ENCODE measurements around the gene MTG1.

Gene MTG1

GRCh38 chr10:133394064-133394663 is at the start of gene MTG1:
MTG1 (plus strand) TSS chr10:133394157; CDS start chr10:133394221, 64 bp downstream.
- TF ChIP-seq CSRNP3 (CRISPR knock-in tag; IDR thresholded peaks at IDR 0.05) (no peak), TOX (CRISPR knock-in tag; IDR thresholded peaks at IDR 0.05; ENCODE audit: borderline replicate concordance) (no peak), ESRRG (CRISPR knock-in tag; IDR thresholded peaks at IDR 0.05) (peak; percentile 66; the same call in 1 of the 2 replicates), TSHZ2 (CRISPR knock-in tag; IDR thresholded peaks at IDR 0.05) (0 out of 2 replicates have a peak, but pooled peaks have one; percentile 43), RARB (CRISPR knock-in tag; IDR thresholded peaks at IDR 0.05) (no peak), POU6F1 (CRISPR knock-in tag; IDR thresholded peaks at IDR 0.05; ENCODE audit: borderline replicate concordance, low read depth) (no peak), ZNF565 (CRISPR knock-in tag; conservative IDR thresholded peaks at IDR 0.05; ENCODE audit: low read depth) (no peak), TCF4 (CRISPR knock-in tag; IDR thresholded peaks at IDR 0.05; ENCODE audit: borderline replicate concordance) (no peak), OSR1 (CRISPR knock-in tag; IDR thresholded peaks at IDR 0.05) (no peak), GLIS3 (CRISPR knock-in tag; IDR thresholded peaks at IDR 0.05) (no peak)
- peak; percentile 99 for ATAC-seq

- no peak for TF ChIP-seq CREB5 (CRISPR knock-in tag; IDR thresholded peaks at IDR 0.05; ENCODE audit: low read depth)
- TF ChIP-seq ESRRG (CRISPR knock-in tag; IDR thresholded peaks at IDR 0.05) = no peak
- no peak for TF ChIP-seq ZC3H10 (CRISPR knock-in tag; IDR thresholded peaks at IDR 0.05)
- no peak for TF ChIP-seq OSR1 (CRISPR knock-in tag; IDR thresholded peaks at IDR 0.05)
- TF ChIP-seq TOX (CRISPR knock-in tag; IDR thresholded peaks at IDR 0.05; ENCODE audit: borderline replicate concordance) = no peak
- no peak for TF ChIP-seq CSDC2 (CRISPR knock-in tag; IDR thresholded peaks at IDR 0.05)
- TF ChIP-seq ZNF70 (CRISPR knock-in tag; IDR thresholded peaks at IDR 0.05) = no peak
- TF ChIP-seq RARB (CRISPR knock-in tag; IDR thresholded peaks at IDR 0.05) = no peak
- no peak for TF ChIP-seq TCF4 (CRISPR knock-in tag; IDR thresholded peaks at IDR 0.05; ENCODE audit: borderline replicate concordance)
- no peak for TF ChIP-seq CSRNP3 (CRISPR knock-in tag; IDR thresholded peaks at IDR 0.05)
- TF ChIP-seq PATZ1 (CRISPR knock-in tag; IDR thresholded peaks at IDR 0.05; ENCODE audit: borderline replicate concordance) = no peak
- no peak for ATAC-seq
Observed at GRCh38 chr10:133344236-133344635, 49.7 kb upstream of the MTG1 start.

GRCh38 chr10:133346413-133346812 is 47.5 kb upstream of the MTG1 start:
- TF ChIP-seq CSDC2 (CRISPR knock-in tag; IDR thresholded peaks at IDR 0.05) (no peak), OSR1 (CRISPR knock-in tag; IDR thresholded peaks at IDR 0.05) (no peak), PATZ1 (CRISPR knock-in tag; IDR thresholded peaks at IDR 0.05; ENCODE audit: borderline replicate concordance) (no peak), ZFP3 (CRISPR knock-in tag; IDR thresholded peaks at IDR 0.05) (no peak), ZNF8 (CRISPR knock-in tag; IDR thresholded peaks at IDR 0.05) (no peak), POU6F1 (CRISPR knock-in tag; IDR thresholded peaks at IDR 0.05; ENCODE audit: borderline replicate concordance, low read depth) (no peak), GLIS3 (CRISPR knock-in tag; IDR thresholded peaks at IDR 0.05) (no peak), SNAI2 (CRISPR knock-in tag; IDR thresholded peaks at IDR 0.05) (no peak), PPARA (CRISPR knock-in tag; IDR thresholded peaks at IDR 0.05; ENCODE audit: borderline replicate concordance) (no peak), ISL1 (CRISPR knock-in tag; IDR thresholded peaks at IDR 0.05) (no peak), TOX (CRISPR knock-in tag; IDR thresholded peaks at IDR 0.05; ENCODE audit: borderline replicate concordance) (no peak), ZFP30 (CRISPR knock-in tag; IDR thresholded peaks at IDR 0.05) (no peak)
- ATAC-seq = no peak

Measured in SK-N-SH treated with all-trans-retinoic acid at 6 μM for 48 hours (cell line).